Natural killer cell (primary cell): Measurements from ENCODE around the gene RIMBP2. TPM values are rescaled to one million over a fixed set of nuclear protein-coding genes. Genes with fewer than 3 reads are reported as not detected.

Experiments
- ATAC-seq, 3 donors: fragments of 150-1000 bp in 2 of 3; fragments of 200-7000 bp in 1 of 3; cut with Tn5 transposase; 1 replicate in 1 of 3; 2 replicates in 2 of 3; pipeline ENCODE4 v1.10.0; 2021; ENCODE audit warnings: mild to moderate bottlenecking in 2 of 3, moderate library complexity in 2 of 3
- DNase-seq, 2 donors: peaks; one replicate each; pipeline versions ENCODE4 v3.0.0 to v3.0.0-alpha.2; 2013 to 2021; ENCODE audit warnings: mixed read lengths in 1 of 2
- H3K27ac ChIP-seq: one replicate; pipeline ENCODE4 v1.5.1; 2013; ENCODE audit warnings: mild to moderate bottlenecking, low read length
- H3K27me3 ChIP-seq: one replicate; pipeline ENCODE4 v1.6.1; 2013; ENCODE audit warnings: low read length; ENCODE audit not compliant: control insufficient read depth, insufficient read depth
- H3K36me3 ChIP-seq: one replicate; pipeline ENCODE4 v1.6.1; 2013; ENCODE audit warnings: low read length; ENCODE audit not compliant: control insufficient read depth, insufficient read depth
- H3K4me1 ChIP-seq: one replicate; pipeline ENCODE4 v1.6.1; 2013; ENCODE audit warnings: low read length; ENCODE audit not compliant: control insufficient read depth, insufficient read depth
- H3K4me3 ChIP-seq: one replicate; pipeline ENCODE4 v1.5.1; 2013; ENCODE audit warnings: low read length
- H3K9me3 ChIP-seq: one replicate; pipeline ENCODE4 v1.6.1; 2013; ENCODE audit warnings: low read length; ENCODE audit not compliant: control insufficient read depth, insufficient read depth
- H3K27ac Mint-ChIP-seq, 2 donors: one replicate each; pipeline ENCODE4 v1.8.0; 2022; ENCODE audit warnings: mild to moderate bottlenecking in 2 of 2, mixed read lengths in 2 of 2, moderate library complexity in 1 of 2
- H3K27me3 Mint-ChIP-seq, 2 donors: one replicate each; pipeline ENCODE4 v1.8.0; 2022; ENCODE audit warnings: low read depth in 2 of 2, mixed read lengths in 2 of 2
- H3K36me3 Mint-ChIP-seq: one replicate; pipeline ENCODE4 v1.8.0; 2022; ENCODE audit warnings: mixed read lengths
- H3K4me1 Mint-ChIP-seq, 2 donors: one replicate each; pipeline ENCODE4 v1.8.0; 2022; ENCODE audit warnings: mixed read lengths in 2 of 2
- H3K4me3 Mint-ChIP-seq: one replicate; pipeline ENCODE4 v1.8.0; 2022; ENCODE audit warnings: mild to moderate bottlenecking, moderate library complexity, mixed read lengths
- H3K9me3 Mint-ChIP-seq, 2 donors: one replicate each; pipeline ENCODE4 v1.8.0; 2022; ENCODE audit warnings: mixed read lengths in 2 of 2
- CTCF ChIP-seq: fragments of 200-600 bp; IDR thresholded peaks from one replicate; pipeline ENCODE4 v1.8.0; 2022; ENCODE audit warnings: antibody characterized with exemption
- WGBS: methylation state at CpG from one replicate; pipeline ENCODE4 v1.1.7; 2013; ENCODE audit warnings: missing lambda C conversion rate; ENCODE audit not compliant: insufficient coverage; 5-methylcytosine and 5-hydroxymethylcytosine counted together
- intact Hi-C: fragments of 100-400 bp; cut with micrococcal nuclease; formaldehyde crosslinking; loops from one replicate; pipeline ENCODE4 v1.14.2; 2022
- total RNA-seq, 4 donors: library from RNA; stranded (reverse); fragments of 120-200 nt in 1 of 4; gene quantifications; one replicate each; pipeline versions ENCODE4 v1.2.3 to v1.2.4, GENCODE V29; 2013 to 2022

RIMBP2 gene
- total RNA-seq, 3 donors from 2014 or later (not counting 1 experiment from before 2014, with no cell fraction given) = not detected

GRCh38 chr12:130559806-130560205, 156.3 kb downstream of the RIMBP2 start:
- Mint-ChIP-seq H3K4me3 (no peak overlapping the region), H3K4me1 (no peaks in the 10 kb centered on the region), H3K9me3 (peaks cover 0 to 5% of the 10 kb centered on the region in 2 donors), H3K27me3 (peaks cover 0 to 11% of the 10 kb centered on the region in 2 donors), H3K27ac (no peak overlapping the region), H3K36me3 (no peaks in the 10 kb centered on the region)
- ATAC-seq (no peak), DNase-seq (no peak)
- no peak for TF ChIP-seq CTCF
- no peaks in the 10 kb centered on the region for H3K36me3 ChIP-seq
- H3K4me3 ChIP-seq = no peak overlapping the region
- H3K4me1 ChIP-seq = no peaks in the 10 kb centered on the region
- H3K9me3 ChIP-seq = no peaks in the 10 kb centered on the region
- 83% methylated on average over 6 of the region's 7 CpGs for WGBS
- no peak overlapping the region for H3K27ac ChIP-seq
- intact Hi-C loops = no loop called here
- H3K27me3 ChIP-seq = no peaks in the 10 kb centered on the region

- Mint-ChIP-seq H3K9me3 (peaks cover 0 to 2% of the 10 kb centered on the region in 2 donors), H3K4me1 (no peaks in the 10 kb centered on the region), H3K36me3 (no peaks in the 10 kb centered on the region), H3K4me3 (no peak overlapping the region), H3K27ac (no peak overlapping the region), H3K27me3 (peaks cover 7 to 11% of the 10 kb centered on the region in 2 donors)
- no peak overlapping the region for H3K27ac ChIP-seq
- ATAC-seq (no peak), DNase-seq (no peak)
- intact Hi-C loops = no loop called here
- no peaks in the 10 kb centered on the region for H3K9me3 ChIP-seq
- WGBS = 70% methylated on average over 16 of the region's 16 CpGs
- no peak overlapping the region for H3K4me3 ChIP-seq
- H3K36me3 ChIP-seq = no peaks in the 10 kb centered on the region
- no peak for TF ChIP-seq CTCF
- H3K27me3 ChIP-seq = no peaks in the 10 kb centered on the region
- H3K4me1 ChIP-seq = no peaks in the 10 kb centered on the region
These were observed 158.0 kb downstream of the RIMBP2 start for GRCh38 chr12:130557886-130558765.

GRCh38 chr12:130557201-130557600, 158.9 kb downstream of the RIMBP2 start:
- H3K9me3 ChIP-seq = no peaks in the 10 kb centered on the region
- Mint-ChIP-seq H3K4me1 (no peaks in the 10 kb centered on the region), H3K27ac (no peak overlapping the region), H3K4me3 (no peak overlapping the region), H3K9me3 (peaks cover 0 to 2% of the 10 kb centered on the region in 2 donors), H3K36me3 (no peaks in the 10 kb centered on the region), H3K27me3 (peaks cover 7 to 11% of the 10 kb centered on the region in 2 donors)
- H3K4me3 ChIP-seq = no peak overlapping the region
- no peak for ATAC-seq
- no peaks in the 10 kb centered on the region for H3K27me3 ChIP-seq
- intact Hi-C loops = no loop called here
- 84% methylated on average over 9 of the region's 9 CpGs for WGBS
- TF ChIP-seq CTCF = no peak
- DNase-seq = no peak
- H3K4me1 ChIP-seq = no peaks in the 10 kb centered on the region
- no peak overlapping the region for H3K27ac ChIP-seq
- H3K36me3 ChIP-seq = no peaks in the 10 kb centered on the region
